Measurements from ENCODE around the gene TOX2.

TOX2 gene

GRCh38 chr20:44027343-44028002, 112.8 kb downstream of the TOX2 start (continued):
- TF ChIP-seq ZNF335 (tag by site-specific recombination; conservative IDR thresholded peaks at IDR 0.05) (no peak), ZNF596 (tag by site-specific recombination; IDR thresholded peaks at IDR 0.05) (no peak), ZNF664 (tag by site-specific recombination; IDR thresholded peaks at IDR 0.05) (no peak), ZBTB17 (tag by site-specific recombination; IDR thresholded peaks at IDR 0.05) (no peak), ZNF792 (tag by site-specific recombination; IDR thresholded peaks at IDR 0.05) (no peak), TRIM28 (IDR thresholded peaks at IDR 0.05; ENCODE audit: borderline replicate concordance, low read length) (no peak), ZNF132 (tag by site-specific recombination; IDR thresholded peaks at IDR 0.05; ENCODE audit: borderline replicate concordance) (no peak)

GRCh38 chr20:44028003-44028730, 113.5 kb downstream of the TOX2 start:
- TF ChIP-seq ZIC2 (tag by site-specific recombination; IDR thresholded peaks at IDR 0.05) (peak; percentile 89), ZNF791 (tag by site-specific recombination; IDR thresholded peaks at IDR 0.05) (no peak), ZNF398 (tag by site-specific recombination; IDR thresholded peaks at IDR 0.05) (no peak), ZNF280C (tag by site-specific recombination; IDR thresholded peaks at IDR 0.05) (no peak), MZF1 (tag by site-specific recombination; IDR thresholded peaks at IDR 0.05; ENCODE audit: borderline replicate concordance) (no peak), ZNF560 (tag by site-specific recombination; IDR thresholded peaks at IDR 0.05; ENCODE audit: borderline replicate concordance) (no peak), ZNF571 (tag by site-specific recombination; IDR thresholded peaks at IDR 0.05) (no peak)

GRCh38 chr20:44028868-44029847, 114.5 kb downstream of the TOX2 start:
- Histone ChIP-seq H3K9me3 (ENCODE audit: control insufficient read depth, insufficient read depth, low read depth, low read length) (no peaks in the 10 kb centered on the region), H3K4me1 (ENCODE audit: control insufficient read depth, insufficient read depth, low read length) (0 out of 2 replicates have a peak, but pooled peaks cover 2% of the 10 kb centered on the region), H3K27ac (ENCODE audit: extremely low read depth, low read depth, low read length) (no peak overlapping the region), H3K4me3 (ENCODE audit: low read depth, low read length) (no peak overlapping the region), H3K36me3 (ENCODE audit: control insufficient read depth in 2 of 2, insufficient read depth in 1 of 2, low read length in 2 of 2) (no peaks in the 10 kb centered on the region)
- CTCF ChIA-PET = no interaction called here
- POLR2A ChIA-PET = interaction anchor here (1.1 kb wide), 1 partner anchor 19 kb away, joined by 3 read pairs; no protein-coding TSS in a partner anchor
- TF ChIP-seq ZNF169 (tag by site-specific recombination; IDR thresholded peaks at IDR 0.05) = no peak
- TF ChIP-seq ZNF350 (tag by site-specific recombination; IDR thresholded peaks at IDR 0.05) = no peak
- no peak for TF ChIP-seq ZNF132 (tag by site-specific recombination; IDR thresholded peaks at IDR 0.05; ENCODE audit: borderline replicate concordance)
- no peak for TF ChIP-seq ZNF701 (tag by site-specific recombination; IDR thresholded peaks at IDR 0.05)
- TF ChIP-seq, protein P1, sequence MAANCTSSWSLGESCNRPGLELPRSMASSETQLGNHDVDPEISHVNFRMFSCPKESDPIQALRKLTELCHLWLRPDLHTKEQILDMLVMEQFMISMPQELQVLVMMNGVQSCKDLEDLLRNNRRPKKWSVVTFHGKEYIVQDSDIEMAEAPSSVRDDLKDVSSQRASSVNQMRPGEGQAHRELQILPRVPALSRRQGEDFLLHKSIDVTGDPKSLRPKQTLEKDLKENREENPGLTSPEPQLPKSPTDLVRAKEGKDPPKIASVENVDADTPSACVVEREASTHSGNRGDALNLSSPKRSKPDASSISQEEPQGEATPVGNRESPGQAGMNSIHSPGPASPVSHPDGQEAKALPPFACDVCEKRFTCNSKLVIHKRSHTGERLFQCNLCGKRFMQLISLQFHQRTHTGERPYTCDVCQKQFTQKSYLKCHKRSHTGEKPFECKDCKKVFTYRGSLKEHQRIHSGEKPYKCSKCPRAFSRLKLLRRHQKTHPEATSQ (tag by site-specific recombination; IDR thresholded peaks at IDR 0.05) = no peak
- TF ChIP-seq ZIC2 (tag by site-specific recombination; IDR thresholded peaks at IDR 0.05) = no peak
- TF ChIP-seq HOXC10 (CRISPR knock-in tag; IDR thresholded peaks at IDR 0.05) = no peak
- no peak for TF ChIP-seq ZNF544 (tag by site-specific recombination; IDR thresholded peaks at IDR 0.05)
- no peak for TF ChIP-seq ZFP69B (tag by site-specific recombination; IDR thresholded peaks at IDR 0.05)
- no peak for TF ChIP-seq HOXD13 (CRISPR knock-in tag; IDR thresholded peaks at IDR 0.05; ENCODE audit: borderline replicate concordance)
- TF ChIP-seq ZNF610 (tag by site-specific recombination; IDR thresholded peaks at IDR 0.05; ENCODE audit: borderline replicate concordance) = no peak
- TF ChIP-seq EGR2 (tag by site-specific recombination; IDR thresholded peaks at IDR 0.05; ENCODE audit: low read depth) = no peak
- no peak for TF ChIP-seq ZNF37A (tag by site-specific recombination; IDR thresholded peaks at IDR 0.05)
- no peak for TF ChIP-seq ZNF600 (tag by site-specific recombination; IDR thresholded peaks at IDR 0.05)

More at GRCh38 chr20:44028003-44028730, 113.5 kb downstream of the TOX2 start:
- H3K27ac ChIP-seq (ENCODE audit: extremely low read depth, low read depth, low read length) = no peak overlapping the region
- H3K4me1 ChIP-seq (ENCODE audit: control insufficient read depth, insufficient read depth, low read length) = 0 out of 2 replicates have a peak, but pooled peaks cover 2% of the 10 kb centered on the region
- ChIA-PET CTCF (interaction anchor here (0.6 to 1.2 kb wide), 2 partner anchors 32 to 578 kb away, joined by 3 to 4 read pairs; no protein-coding TSS in a partner anchor), POLR2A (interaction anchor here (0.6 to 1.1 kb wide), 2 partner anchors 12 to 18 kb away, joined by 3 read pairs; no protein-coding TSS in a partner anchor)
- no peak overlapping the region for H3K4me3 ChIP-seq (ENCODE audit: low read depth, low read length)
- no peaks in the 10 kb centered on the region for H3K36me3 ChIP-seq (ENCODE audit: control insufficient read depth in 2 of 2, insufficient read depth in 1 of 2, low read length in 2 of 2)
- no peaks in the 10 kb centered on the region for H3K9me3 ChIP-seq (ENCODE audit: control insufficient read depth, insufficient read depth, low read depth, low read length)

Measured in HEK293 (cell line).